Measurements from ENCODE around the gene MEIS1. TPM values are rescaled to one million over a fixed set of nuclear protein-coding genes. Genes with fewer than 3 reads are reported as not detected.

MEIS1 gene
- total RNA-seq, 2 experiments from 2014 or later: 5.4 to 7.3 TPM

GRCh38 chr2:66435963-66436362 is 1.0 kb downstream of the MEIS1 start:
- no TSS peak for BruUV-seq (replicated peaks)
- no peaks in the 10 kb centered on the region for H3K36me3 ChIP-seq (ENCODE audit: insufficient read depth, low read length)
- peak overlapping the region; percentile 93 for H3K4me2 ChIP-seq (ENCODE audit: low read length)
- no peaks in the 10 kb centered on the region for H3K9me3 ChIP-seq (ENCODE audit: low read length)
- TF ChIP-seq CTCF (conservative IDR thresholded peaks at IDR 0.05; ENCODE audit: low read length): no peak
- no peak for TF ChIP-seq EZH2phosphoT487 (IDR thresholded peaks at IDR 0.05; ENCODE audit: borderline replicate concordance, low read depth, low read length)
- ChIA-PET CTCF (ENCODE audit: unreplicated experiment) (no interaction called here), POLR2A (interaction anchor here (1.1 to 1.5 kb wide), 2 partner anchors 14 to 16 kb away, joined by 3 to 5 read pairs; no protein-coding TSS in a partner anchor)
- DNase-seq (ENCODE audit: low spot score): no peak
- H3K27ac ChIP-seq (ENCODE audit: low read depth, low read length, poor library complexity, severe bottlenecking): no peak overlapping the region
- H3K9me2 ChIP-seq (ENCODE audit: insufficient read depth, low read length): no peaks in the 10 kb centered on the region
- H2AFZ ChIP-seq (ENCODE audit: low read length): peak overlapping the region; percentile 31
- peak overlapping the region; percentile 77 for H3K4me3 ChIP-seq (ENCODE audit: low read depth, low read length, poor library complexity, severe bottlenecking)
- H4K20me1 ChIP-seq (ENCODE audit: insufficient read depth, low read length): no peaks in the 10 kb centered on the region
- intact Hi-C loops (cut with micrococcal nuclease; ENCODE audit: unreplicated experiment): loop anchor here (2.0 to 10.0 kb wide), 4 partner anchors 129 to 1599 kb away; no protein-coding TSS in a partner anchor
- H3K79me2 ChIP-seq (ENCODE audit: insufficient read depth, low read depth, low read length): no peaks in the 10 kb centered on the region
- peaks cover 25% of the 10 kb centered on the region for H3K4me1 ChIP-seq (ENCODE audit: insufficient read depth, low read length, poor library complexity, severe bottlenecking)

DNA sequence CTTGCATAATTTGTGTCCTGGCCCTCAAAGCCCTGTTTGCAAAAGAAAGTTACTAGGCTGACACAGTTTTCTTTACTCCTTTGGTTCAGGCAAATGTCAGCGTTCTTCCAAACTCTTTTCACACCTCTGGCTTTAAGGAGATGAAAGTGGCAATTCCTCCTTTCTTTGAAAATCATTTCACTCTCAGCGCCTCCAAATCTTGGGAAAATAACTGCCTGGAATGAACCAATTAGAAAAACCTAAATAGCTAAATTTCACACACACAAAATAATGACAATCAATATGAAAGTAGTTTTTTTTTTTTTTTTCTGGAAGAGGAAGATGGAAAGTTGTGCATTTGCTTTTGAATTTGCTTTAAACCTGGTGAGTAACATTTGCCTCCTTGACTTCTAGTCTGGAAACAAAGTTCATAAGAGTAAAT is 1.7 kb downstream of the MEIS1 start:
- H3K9me2 ChIP-seq (ENCODE audit: insufficient read depth, low read length): no peaks in the 10 kb centered on the region
- no peaks in the 10 kb centered on the region for H3K36me3 ChIP-seq (ENCODE audit: insufficient read depth, low read length)
- peak overlapping the region; percentile 31 for H2AFZ ChIP-seq (ENCODE audit: low read length)
- no TSS peak for BruUV-seq (replicated peaks)
- H3K4me1 ChIP-seq (ENCODE audit: insufficient read depth, low read length, poor library complexity, severe bottlenecking): peaks cover 25% of the 10 kb centered on the region
- H4K20me1 ChIP-seq (ENCODE audit: insufficient read depth, low read length): no peaks in the 10 kb centered on the region
- no peak for DNase-seq (ENCODE audit: low spot score)
- H3K4me2 ChIP-seq (ENCODE audit: low read length): peak overlapping the region; percentile 93
- no peaks in the 10 kb centered on the region for H3K79me2 ChIP-seq (ENCODE audit: insufficient read depth, low read depth, low read length)
- H3K4me3 ChIP-seq (ENCODE audit: low read depth, low read length, poor library complexity, severe bottlenecking): peak overlapping the region; percentile 77
- H3K9me3 ChIP-seq (ENCODE audit: low read length): no peaks in the 10 kb centered on the region
- TF ChIP-seq EZH2phosphoT487 (IDR thresholded peaks at IDR 0.05; ENCODE audit: borderline replicate concordance, low read depth, low read length): no peak
- no peak for TF ChIP-seq CTCF (conservative IDR thresholded peaks at IDR 0.05; ENCODE audit: low read length)
- no peak overlapping the region for H3K27ac ChIP-seq (ENCODE audit: low read depth, low read length, poor library complexity, severe bottlenecking)
- intact Hi-C loops (cut with micrococcal nuclease; ENCODE audit: unreplicated experiment): loop anchor here (10.0 kb wide), 3 partner anchors 128 to 1598 kb away; no protein-coding TSS in a partner anchor
- CTCF ChIA-PET (ENCODE audit: unreplicated experiment): no interaction called here
- POLR2A ChIA-PET: interaction anchor here (0.7 to 1.5 kb wide), 4 partner anchors 13 to 986 kb away, joined by 3 to 5 read pairs (median 4); no protein-coding TSS in a partner anchor

DNA sequence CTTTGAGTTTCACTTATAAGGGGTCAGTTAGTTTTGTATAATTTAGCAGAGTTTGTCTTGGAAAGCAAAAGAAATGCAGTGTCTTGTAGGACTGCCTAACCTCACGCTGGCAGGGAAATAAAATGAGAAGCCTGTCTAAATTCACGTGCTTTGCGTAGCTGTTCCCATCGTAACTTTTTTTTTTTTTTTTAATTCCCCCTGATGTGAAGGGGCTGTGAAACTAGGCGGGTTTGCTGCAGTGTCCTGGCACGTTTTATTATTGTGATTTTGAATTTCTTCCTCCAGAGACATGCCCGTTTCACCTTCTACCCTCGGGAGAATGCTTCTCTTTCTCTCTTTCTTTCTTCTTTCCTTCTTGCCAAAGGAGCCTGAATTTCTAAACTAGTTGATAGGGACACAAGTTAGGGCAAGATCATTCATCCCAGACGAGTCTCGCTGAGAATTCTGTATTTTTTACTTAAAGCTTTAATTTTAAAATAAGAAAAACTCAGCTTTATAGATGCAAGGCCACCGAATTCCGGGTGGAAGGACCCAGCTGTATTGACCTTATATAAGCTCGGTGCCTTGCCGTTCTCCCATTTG is 2.3 kb downstream of the MEIS1 start:
- Histone ChIP-seq H3K27ac (ENCODE audit: low read depth, low read length, poor library complexity, severe bottlenecking) (no peak overlapping the region), H3K9me3 (ENCODE audit: low read length) (no peaks in the 10 kb centered on the region), H3K4me2 (ENCODE audit: low read length) (peak overlapping the region; percentile 93), H3K79me2 (ENCODE audit: insufficient read depth, low read depth, low read length) (no peaks in the 10 kb centered on the region), H3K9me2 (ENCODE audit: insufficient read depth, low read length) (no peaks in the 10 kb centered on the region), H4K20me1 (ENCODE audit: insufficient read depth, low read length) (no peaks in the 10 kb centered on the region), H3K4me1 (ENCODE audit: insufficient read depth, low read length, poor library complexity, severe bottlenecking) (peaks cover 25% of the 10 kb centered on the region), H3K36me3 (ENCODE audit: insufficient read depth, low read length) (no peaks in the 10 kb centered on the region), H2AFZ (ENCODE audit: low read length) (peak overlapping the region; percentile 31; the same call in 1 of the 2 replicates), H3K4me3 (ENCODE audit: low read depth, low read length, poor library complexity, severe bottlenecking) (peak overlapping the region; percentile 77)
- ChIA-PET CTCF (ENCODE audit: unreplicated experiment) (no interaction called here), POLR2A (interaction anchor here (0.7 to 1.5 kb wide), 3 partner anchors 15 to 986 kb away, joined by 3 to 5 read pairs (median 5); no protein-coding TSS in a partner anchor)
- intact Hi-C loops (cut with micrococcal nuclease; ENCODE audit: unreplicated experiment): loop anchor here (10.0 kb wide), 3 partner anchors 128 to 1598 kb away; no protein-coding TSS in a partner anchor
- no TSS peak for BruUV-seq (replicated peaks)
- no peak for DNase-seq (ENCODE audit: low spot score)
- TF ChIP-seq CTCF (conservative IDR thresholded peaks at IDR 0.05; ENCODE audit: low read length) (no peak), EZH2phosphoT487 (IDR thresholded peaks at IDR 0.05; ENCODE audit: borderline replicate concordance, low read depth, low read length) (no peak)
